Measurements from ENCODE around the gene SNX24.

Gene SNX24

DNA sequence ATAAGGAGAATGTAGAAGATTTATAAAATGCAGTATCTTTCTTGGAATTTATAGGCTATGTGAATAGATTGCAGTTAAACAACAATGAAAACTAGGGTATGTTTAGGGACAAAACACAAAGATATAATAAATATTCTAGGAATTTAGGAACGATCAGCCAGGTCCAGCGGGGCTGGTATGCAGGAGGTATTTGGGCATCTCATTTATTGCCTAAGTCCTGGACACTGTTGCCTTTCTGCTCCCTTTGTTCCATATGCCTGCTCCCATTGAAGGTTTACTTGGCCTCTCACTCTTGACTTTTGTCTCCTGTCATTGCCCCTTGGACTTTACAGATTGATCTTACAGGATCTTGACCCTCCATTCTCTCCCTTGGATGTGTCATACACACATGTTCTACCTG is 55.9 kb downstream of the SNX24 start:
- TF ChIP-seq POLR2AphosphoS5 (IDR thresholded peaks at IDR 0.05; ENCODE audit: low read depth) = no peak
- TF ChIP-seq GABPA (IDR thresholded peaks at IDR 0.05; ENCODE audit: low read depth) = no peak
- TF ChIP-seq SPI1 (IDR thresholded peaks at IDR 0.05; ENCODE audit: borderline replicate concordance, low read depth) = no peak
- TF ChIP-seq, protein P1, sequence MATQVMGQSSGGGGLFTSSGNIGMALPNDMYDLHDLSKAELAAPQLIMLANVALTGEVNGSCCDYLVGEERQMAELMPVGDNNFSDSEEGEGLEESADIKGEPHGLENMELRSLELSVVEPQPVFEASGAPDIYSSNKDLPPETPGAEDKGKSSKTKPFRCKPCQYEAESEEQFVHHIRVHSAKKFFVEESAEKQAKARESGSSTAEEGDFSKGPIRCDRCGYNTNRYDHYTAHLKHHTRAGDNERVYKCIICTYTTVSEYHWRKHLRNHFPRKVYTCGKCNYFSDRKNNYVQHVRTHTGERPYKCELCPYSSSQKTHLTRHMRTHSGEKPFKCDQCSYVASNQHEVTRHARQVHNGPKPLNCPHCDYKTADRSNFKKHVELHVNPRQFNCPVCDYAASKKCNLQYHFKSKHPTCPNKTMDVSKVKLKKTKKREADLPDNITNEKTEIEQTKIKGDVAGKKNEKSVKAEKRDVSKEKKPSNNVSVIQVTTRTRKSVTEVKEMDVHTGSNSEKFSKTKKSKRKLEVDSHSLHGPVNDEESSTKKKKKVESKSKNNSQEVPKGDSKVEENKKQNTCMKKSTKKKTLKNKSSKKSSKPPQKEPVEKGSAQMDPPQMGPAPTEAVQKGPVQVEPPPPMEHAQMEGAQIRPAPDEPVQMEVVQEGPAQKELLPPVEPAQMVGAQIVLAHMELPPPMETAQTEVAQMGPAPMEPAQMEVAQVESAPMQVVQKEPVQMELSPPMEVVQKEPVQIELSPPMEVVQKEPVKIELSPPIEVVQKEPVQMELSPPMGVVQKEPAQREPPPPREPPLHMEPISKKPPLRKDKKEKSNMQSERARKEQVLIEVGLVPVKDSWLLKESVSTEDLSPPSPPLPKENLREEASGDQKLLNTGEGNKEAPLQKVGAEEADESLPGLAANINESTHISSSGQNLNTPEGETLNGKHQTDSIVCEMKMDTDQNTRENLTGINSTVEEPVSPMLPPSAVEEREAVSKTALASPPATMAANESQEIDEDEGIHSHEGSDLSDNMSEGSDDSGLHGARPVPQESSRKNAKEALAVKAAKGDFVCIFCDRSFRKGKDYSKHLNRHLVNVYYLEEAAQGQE (IDR thresholded peaks at IDR 0.05; ENCODE audit: insufficient replicate concordance, low read depth) = no peak
- no peak for TF ChIP-seq CTCF (IDR thresholded peaks at IDR 0.05; ENCODE audit: insufficient read depth, low read length)
- no peak for DNase-seq (ENCODE audit: low read depth in 1 of 2, low spot score in 1 of 2)
- Histone ChIP-seq H3K27ac (replicated peaks) (no peak overlapping the region), H3K27me3 (ENCODE audit: insufficient read depth, poor library complexity, severe bottlenecking) (no peaks in the 10 kb centered on the region), H3K4me3 (replicated peaks; ENCODE audit: insufficient read depth, low read length) (no peak overlapping the region)

GRCh38 chr5:122902263-122902662 is 56.9 kb downstream of the SNX24 start:
- no peak for TF ChIP-seq GABPA (IDR thresholded peaks at IDR 0.05; ENCODE audit: low read depth)
- H3K27ac ChIP-seq (replicated peaks) = no peak overlapping the region
- DNase-seq (ENCODE audit: low read depth in 1 of 2, low spot score in 1 of 2) = no peak

GRCh38 chr5:122906768-122907167 is 61.4 kb downstream of the SNX24 start:
- H3K27me3 ChIP-seq (ENCODE audit: insufficient read depth, poor library complexity, severe bottlenecking) = no peaks in the 10 kb centered on the region
- H3K27ac ChIP-seq (replicated peaks) = no peak overlapping the region
- no peak for TF ChIP-seq SPI1 (IDR thresholded peaks at IDR 0.05; ENCODE audit: borderline replicate concordance, low read depth)
- TF ChIP-seq, protein P1 (IDR thresholded peaks at IDR 0.05; ENCODE audit: insufficient replicate concordance, low read depth) = no peak
- TF ChIP-seq POLR2AphosphoS5 (IDR thresholded peaks at IDR 0.05; ENCODE audit: low read depth) = no peak
- no peak for TF ChIP-seq CTCF (IDR thresholded peaks at IDR 0.05; ENCODE audit: insufficient read depth, low read length)
- no peak for TF ChIP-seq GABPA (IDR thresholded peaks at IDR 0.05; ENCODE audit: low read depth)
- H3K4me3 ChIP-seq (replicated peaks; ENCODE audit: insufficient read depth, low read length) = no peak overlapping the region
- no peak for DNase-seq (ENCODE audit: low read depth in 1 of 2, low spot score in 1 of 2)

More at GRCh38 chr5:122902263-122902662, 56.9 kb downstream of the SNX24 start:
- Histone ChIP-seq H3K27me3 (ENCODE audit: insufficient read depth, poor library complexity, severe bottlenecking) (no peaks in the 10 kb centered on the region), H3K4me3 (replicated peaks; ENCODE audit: insufficient read depth, low read length) (no peak overlapping the region)

DNA sequence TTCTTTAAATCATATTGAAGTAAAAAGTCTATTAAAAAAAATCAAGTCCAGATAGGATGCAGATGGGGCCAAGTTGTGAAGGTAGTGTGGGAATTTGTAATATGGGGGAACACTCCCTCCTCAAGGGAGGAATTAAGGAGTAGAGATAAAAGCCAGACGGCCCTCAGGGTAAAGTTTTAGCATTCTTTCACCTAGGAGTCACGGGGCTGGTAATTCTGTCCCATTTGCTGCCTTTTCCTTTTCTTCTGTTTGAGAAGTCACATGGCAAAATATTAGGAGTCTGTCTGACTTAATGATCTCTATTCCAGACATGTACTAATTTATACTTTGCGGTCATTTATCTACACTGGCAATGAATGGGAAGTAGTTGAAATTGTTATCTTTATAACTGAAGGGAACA is 61.9 kb downstream of the SNX24 start:
- TF ChIP-seq, protein P1 (IDR thresholded peaks at IDR 0.05; ENCODE audit: insufficient replicate concordance, low read depth) = no peak
- TF ChIP-seq CTCF (IDR thresholded peaks at IDR 0.05; ENCODE audit: insufficient read depth, low read length) (no peak), SPI1 (IDR thresholded peaks at IDR 0.05; ENCODE audit: borderline replicate concordance, low read depth) (no peak), POLR2AphosphoS5 (IDR thresholded peaks at IDR 0.05; ENCODE audit: low read depth) (no peak), GABPA (IDR thresholded peaks at IDR 0.05; ENCODE audit: low read depth) (no peak)
- H3K27me3 ChIP-seq (ENCODE audit: insufficient read depth, poor library complexity, severe bottlenecking) = no peaks in the 10 kb centered on the region
- no peak overlapping the region for H3K27ac ChIP-seq (replicated peaks)
- no peak for DNase-seq (ENCODE audit: low read depth in 1 of 2, low spot score in 1 of 2)
- H3K4me3 ChIP-seq (replicated peaks; ENCODE audit: insufficient read depth, low read length) = no peak overlapping the region

Measured in HL-60 (cell line).